K562 (cell line): ENCODE data around the gene TYW1. TPM values are rescaled to one million over a fixed set of nuclear protein-coding genes. Genes with fewer than 3 reads are reported as not detected.
A peak's percentile ranks its signal among the peaks of the same experiment; 100 is the strongest.

Source experiments
- ARID1B ChIP-seq: fragments of 450-650 bp; IDR thresholded peaks from 2 replicates; pipeline ENCODE4 v1.6.1; 2016; ENCODE audit warnings: antibody characterized with exemption, mild to moderate bottlenecking, inconsistent platforms
- KDM4B ChIP-seq, 2 experiments: fragments of 450-650 bp in 1 of 2; sonication (generic) in 1 of 2; IDR thresholded peaks; 2 replicates each; pipeline ENCODE4 v1.6.1; 2016 to 2017; ENCODE audit warnings: borderline replicate concordance in 2 of 2, antibody characterized with exemption in 1 of 2, low read depth in 1 of 2, mild to moderate bottlenecking in 1 of 2
- MAZ ChIP-seq, 2 experiments: fragments of 450-650 bp in 1 of 2; sonication (generic) in 1 of 2; formaldehyde crosslinking; IDR thresholded peaks in 1 of 2; conservative IDR thresholded peaks in 1 of 2; 2 replicates each; pipeline versions ENCODE4 v1.4.0 to v1.5.0; 2020; ENCODE audit warnings: mild to moderate bottlenecking in 1 of 2, missing genetic modification reagents in 1 of 2
- MEIS2 ChIP-seq: fragments of 450-650 bp; IDR thresholded peaks from 2 replicates; pipeline ENCODE4 v1.6.1; 2014; ENCODE audit warnings: mild to moderate bottlenecking; ENCODE audit not compliant: partially characterized antibody
- MTA1 ChIP-seq: fragments of 450-650 bp; IDR thresholded peaks from 2 replicates; pipeline ENCODE4 v1.6.1; 2017; ENCODE audit warnings: borderline replicate concordance
- NFIX ChIP-seq: fragments of 250-450 bp; sonication (Bioruptor Pico); IDR thresholded peaks from 2 replicates; pipeline ENCODE4 v1.4.0; 2020; ENCODE audit warnings: low read depth, mild to moderate bottlenecking, moderate library complexity
- NKRF ChIP-seq: fragments of 450-650 bp; IDR thresholded peaks from 2 replicates; pipeline ENCODE4 v1.6.1; 2016; ENCODE audit warnings: borderline replicate concordance
- PKNOX1 ChIP-seq: fragments of 450-650 bp; IDR thresholded peaks from 2 replicates; pipeline ENCODE4 v1.6.1; 2016
- RBM15 ChIP-seq: fragments of 200-400 bp; formaldehyde crosslinking; IDR thresholded peaks from 2 replicates; pipeline ENCODE4 v1.6.1; 2018; ENCODE audit warnings: mild to moderate bottlenecking, low read length, moderate library complexity; ENCODE audit not compliant: insufficient read depth
- SUPT5H ChIP-seq: fragments of 450-650 bp; IDR thresholded peaks from 2 replicates; pipeline ENCODE4 v1.6.1; 2016
- TRIM24 ChIP-seq, 2 experiments: fragments of 450-650 bp; IDR thresholded peaks; 2 replicates each; pipeline ENCODE4 v1.6.1; 2016
- ZBTB2 ChIP-seq: fragments of 450-650 bp; IDR thresholded peaks from 2 replicates; pipeline ENCODE4 v1.6.1; 2016; ENCODE audit warnings: antibody characterized with exemption
- polyA plus RNA-seq, 8 experiments: library from polyadenylated mRNA; depleted of rRNA in 4 of 8; stranded (reverse) in 5 of 8; unstranded in 3 of 8; fragments of >200 nt; fragmentation: Nextera tagmentation in 2 of 8; fragmentation: Illumina TruSeq in 1 of 8; extraction: Ambion mirVana in 2 of 8; extraction: Trizol in 1 of 8; gene quantifications; 2 replicates each; pipeline versions ENCODE4 v1.2.1 to v1.2.3, GENCODE V29; 2011 to 2014; ENCODE audit warnings: inconsistent platforms in 1 of 8, missing spikeins in 1 of 8
- total RNA-seq, 7 experiments: library from RNA; depleted of rRNA in 6 of 7; stranded (reverse); fragments of >200 nt in 6 of 7; fragmentation: Illumina TruSeq in 2 of 7; extraction: Trizol in 2 of 7; gene quantifications; 2 replicates each; pipeline versions ENCODE4 v1.2.1 to v1.2.3, GENCODE V29; 2011 to 2021; ENCODE audit warnings: low replicate concordance in 1 of 7

The TYW1 gene
- total and polyA plus RNA-seq, 9 of the 15 experiments (the other 6 are each of a cell fraction or from before 2014, with no cell fraction given): 17.4 to 32.0 (median 26.2) TPM

GRCh38 chr7:67210567-67210966, 213.9 kb downstream of the TYW1 start (continued):
- TF ChIP-seq NKRF (peak; percentile 43; the same call in 1 of the 2 replicates), RBM15 (no peak), MEIS2 (peak; percentile 98), NFIX (CRISPR knock-in tag) (no peak), MTA1 (0 out of 2 replicates have a peak, but pooled peaks have one; percentile 28), ZBTB2 (0 out of 2 replicates have a peak, but pooled peaks have one; percentile 32), PKNOX1 (peak; percentile 97), KDM4B (IDR thresholded peaks at IDR 0.05; ENCODE audit: borderline replicate concordance in 2 of 2, low read depth in 1 of 2) (peak in 1 of 2 experiments; percentile 92; a peak in 2 of 4 replicates), SUPT5H (0 out of 2 replicates have a peak, but pooled peaks have one; percentile 29), MAZ (CRISPR knock-in tag; conservative IDR thresholded peaks at IDR 0.05 in 1 of 2, IDR thresholded peaks at IDR 0.05 in 1 of 2) (no peak), TRIM24 (IDR thresholded peaks at IDR 0.05) (peak; percentile 74 to 88), ARID1B (peak; percentile 33; the same call in 1 of the 2 replicates)
